HG03039 (cell line): ENCODE results near the gene AIFM1.

Experiments used
- ATAC-seq: cut with Tn5 transposase; IDR thresholded peaks from one replicate; pipeline ENCODE4 v1.9.1; 2021; ENCODE audit warnings: mild to moderate bottlenecking, moderate library complexity; ENCODE audit not compliant: unreplicated experiment

The AIFM1 gene

DNA sequence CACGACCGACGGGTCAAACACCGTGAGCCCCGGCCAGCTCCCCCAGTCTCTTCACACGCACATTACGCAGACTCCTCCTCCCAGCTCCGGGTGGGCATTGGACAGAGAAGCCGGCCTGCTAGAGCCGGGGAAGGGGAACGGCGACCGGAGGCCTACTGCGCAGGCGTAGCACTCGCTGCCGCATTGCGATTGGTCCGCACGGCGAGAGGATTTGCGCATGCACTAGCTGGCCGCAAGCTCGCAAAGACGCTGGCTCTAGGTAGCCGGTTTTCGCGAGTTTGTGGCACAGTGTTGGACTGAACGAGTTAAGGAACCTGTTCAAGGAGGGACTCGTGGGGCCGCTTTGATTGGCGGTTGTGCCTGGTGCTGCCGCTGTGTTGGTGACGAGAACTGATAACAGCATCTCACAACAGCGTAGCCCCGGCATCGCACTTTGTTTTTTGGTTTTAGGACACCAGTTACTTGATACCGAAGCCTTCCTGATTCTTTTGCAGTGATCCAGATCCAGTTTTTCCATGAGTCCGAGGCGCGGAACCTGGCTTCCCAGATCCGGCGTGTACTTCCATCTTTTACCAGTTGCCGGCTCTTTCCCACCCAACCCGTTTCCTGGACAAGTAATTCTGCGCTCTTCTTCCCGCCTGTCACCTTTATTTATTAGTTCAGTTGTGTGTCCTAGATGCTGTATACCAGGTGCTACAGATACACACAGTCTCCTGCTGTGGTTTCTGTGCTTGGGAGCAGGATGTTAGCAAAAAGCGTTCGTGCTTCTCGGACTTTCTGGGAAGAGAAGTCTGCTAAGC, at the start of gene AIFM1:
TSS of gene AIFM1 (minus strand) at position 139 of the 800 bp plus-strand sequence. CDS start 185 bp downstream, outside the sequence.
- ATAC-seq, result peak; percentile 93

GRCh38 chrX:130213376-130213775, 47.7 kb upstream of the AIFM1 start:
- ATAC-seq, result no peak

DNA sequence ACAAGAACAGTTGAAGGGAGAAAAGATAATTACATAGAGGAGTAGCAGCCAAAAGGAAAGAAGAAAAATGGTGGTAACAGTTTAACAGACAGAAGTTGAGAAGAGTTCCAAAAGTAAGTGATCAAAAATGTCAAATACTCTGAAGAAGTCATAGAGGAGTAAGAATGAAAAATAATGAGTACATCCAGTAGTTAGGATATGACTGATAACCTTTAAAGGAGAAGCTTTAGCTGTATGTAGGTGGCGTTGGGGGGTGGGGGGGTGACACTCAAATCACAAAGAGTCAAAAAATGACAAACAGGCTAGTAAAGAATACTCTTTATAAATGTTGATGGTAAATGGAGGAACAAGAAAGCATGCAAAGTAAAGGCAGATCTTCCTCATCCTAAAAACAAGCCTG, 46.7 kb upstream of the AIFM1 start:
- no peak for ATAC-seq

GRCh38 chrX:130211415-130212186, 46.0 kb upstream of the AIFM1 start:
- ATAC-seq, result peak; percentile 77

DNA sequence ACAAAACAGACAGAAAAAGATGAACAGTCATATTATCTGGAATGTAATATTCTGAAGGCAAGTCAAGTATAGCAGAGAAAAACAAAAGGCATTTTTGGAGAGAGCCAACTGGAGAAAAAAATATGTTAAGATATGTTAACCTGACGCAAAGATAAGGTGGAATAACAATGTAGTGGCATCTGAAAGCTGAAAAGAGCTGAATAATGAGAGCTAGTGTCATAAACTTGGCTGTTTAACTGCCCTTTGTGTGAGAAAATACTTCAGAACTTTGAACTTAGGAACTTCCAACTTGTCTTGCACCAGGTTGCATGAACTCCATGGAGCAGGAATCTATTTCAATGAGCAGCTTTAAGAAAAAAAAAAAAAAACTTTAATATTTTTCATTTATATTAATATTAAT, 39.0 kb upstream of the AIFM1 start:
- ATAC-seq, result no peak

DNA sequence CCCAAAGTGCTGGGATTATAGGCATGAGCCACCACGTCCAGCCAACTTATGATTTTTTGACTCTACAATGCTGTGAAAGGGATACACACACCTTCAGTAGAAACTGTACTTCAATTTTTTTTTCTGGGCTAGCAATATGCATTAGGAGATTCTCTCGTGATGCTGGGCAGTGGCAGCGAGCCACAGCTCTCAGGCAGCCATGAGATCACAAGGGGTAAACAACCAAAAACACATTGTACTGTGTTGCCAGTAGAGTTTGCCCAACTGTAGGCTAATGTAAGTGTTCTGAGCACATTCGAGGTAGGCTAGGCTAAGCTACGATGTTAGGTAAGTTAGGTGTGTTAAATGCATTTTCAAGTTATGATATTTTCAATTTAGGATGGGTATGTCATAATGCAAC, 31.8 kb upstream of the AIFM1 start:
- no peak for ATAC-seq

GRCh38 chrX:130196466-130196865, 30.8 kb upstream of the AIFM1 start:
- no peak for ATAC-seq

GRCh38 chrX:130190801-130191200, 25.2 kb upstream of the AIFM1 start:
- ATAC-seq, result no peak

DNA sequence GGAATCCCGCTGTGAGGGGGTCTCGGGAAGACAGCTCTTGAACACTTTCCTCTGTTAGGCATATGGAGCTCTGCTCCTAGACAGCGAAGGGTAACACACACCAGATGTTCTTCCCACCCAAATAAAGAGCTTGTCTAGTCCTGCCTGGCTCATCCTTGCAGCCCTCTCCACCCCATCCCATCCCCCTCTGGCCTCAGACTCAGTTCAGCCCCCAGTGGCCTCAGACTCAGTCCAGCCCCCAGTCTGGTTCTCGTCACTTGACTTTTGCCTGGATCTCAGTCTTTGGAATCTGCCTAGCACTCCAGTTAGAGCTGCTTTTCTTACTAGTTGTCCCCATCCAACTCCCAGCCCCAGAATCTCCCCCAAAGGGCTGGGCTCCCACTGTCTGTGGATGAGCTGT, 21.0 kb upstream of the AIFM1 start:
- no peak for ATAC-seq

DNA sequence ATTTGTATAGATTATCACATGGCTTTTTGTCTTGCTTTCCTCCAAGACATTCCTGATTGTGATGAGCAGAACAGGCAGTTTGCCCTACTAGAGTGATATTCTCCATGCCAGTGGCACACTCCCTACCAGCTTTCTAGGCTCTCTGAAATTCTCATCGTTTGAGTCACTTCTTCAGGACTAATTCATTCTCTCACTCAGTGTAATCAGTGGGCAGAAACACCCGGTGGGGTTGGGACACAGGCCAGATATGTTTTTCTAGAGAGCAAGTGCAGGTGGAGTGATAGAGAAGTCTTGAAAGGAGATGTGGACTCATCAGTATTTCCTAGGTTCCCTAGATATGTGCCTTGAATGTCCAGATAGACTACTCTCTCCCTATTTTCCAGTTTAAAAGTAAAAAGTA, 19.2 kb upstream of the AIFM1 start:
- no peak for ATAC-seq

DNA sequence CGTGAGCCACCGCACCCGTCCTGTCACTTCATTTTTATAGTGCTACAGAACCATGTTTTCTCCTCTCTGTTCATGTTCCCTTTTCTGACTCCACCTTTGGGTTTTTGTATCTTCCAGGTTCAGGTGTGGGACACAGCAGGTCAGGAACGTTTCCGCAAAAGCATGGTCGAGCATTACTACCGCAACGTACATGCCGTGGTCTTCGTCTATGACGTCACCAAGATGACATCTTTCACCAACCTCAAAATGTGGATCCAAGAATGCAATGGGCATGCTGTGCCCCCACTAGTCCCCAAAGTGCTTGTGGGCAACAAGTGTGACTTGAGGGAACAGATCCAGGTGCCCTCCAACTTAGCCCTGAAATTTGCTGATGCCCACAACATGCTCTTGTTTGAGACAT, 18.5 kb upstream of the AIFM1 start:
- no peak for ATAC-seq

- ATAC-seq, result no peak
Measured at GRCh38 chrX:130179579-130180215, 14.1 kb upstream of the AIFM1 start.

DNA sequence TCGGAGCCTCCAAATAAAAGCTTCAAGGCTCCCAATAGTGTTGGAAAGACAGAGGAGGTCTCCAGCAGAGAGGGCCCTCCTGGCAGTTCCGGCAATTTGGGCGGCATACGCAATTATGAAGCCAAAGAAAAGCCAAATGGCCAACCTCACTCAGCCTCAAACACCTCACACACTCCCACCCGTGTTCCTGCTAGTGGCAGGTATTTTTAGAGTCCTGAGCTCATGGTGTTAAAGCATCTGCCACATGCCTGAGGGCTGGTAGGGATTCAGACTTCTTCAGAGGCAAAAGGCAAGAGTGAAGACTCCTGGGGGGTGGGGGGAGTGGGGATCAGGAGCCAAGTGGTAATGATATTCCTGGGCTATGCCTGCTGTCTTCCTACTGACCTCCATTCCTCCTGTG, 13.5 kb upstream of the AIFM1 start:
- ATAC-seq, result no peak

DNA sequence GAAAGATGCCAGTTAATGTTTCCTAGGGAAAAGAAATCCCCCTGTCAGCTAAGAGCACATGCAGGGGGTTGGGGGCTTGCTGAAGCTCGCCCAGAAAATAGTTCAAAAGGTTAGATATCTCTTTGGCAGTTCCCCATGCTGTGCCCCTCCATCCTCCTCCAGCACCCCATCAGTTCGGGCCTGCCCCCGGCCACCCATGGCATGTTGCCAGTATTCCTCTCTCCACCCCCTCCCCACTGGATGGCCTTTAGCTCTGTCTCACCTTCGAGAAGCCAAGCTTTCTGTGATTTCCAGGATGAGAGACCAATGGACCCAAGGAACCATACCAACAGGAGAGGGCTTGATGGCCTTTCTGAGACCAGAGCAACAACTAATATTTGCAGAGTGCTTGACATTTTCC, 11.3 kb upstream of the AIFM1 start:
- no peak for ATAC-seq

GRCh38 chrX:130176354-130176776, 10.7 kb upstream of the AIFM1 start:
- ATAC-seq, result peak; percentile 69

GRCh38 chrX:130174937-130175336, 9.3 kb upstream of the AIFM1 start:
- no peak for ATAC-seq

DNA sequence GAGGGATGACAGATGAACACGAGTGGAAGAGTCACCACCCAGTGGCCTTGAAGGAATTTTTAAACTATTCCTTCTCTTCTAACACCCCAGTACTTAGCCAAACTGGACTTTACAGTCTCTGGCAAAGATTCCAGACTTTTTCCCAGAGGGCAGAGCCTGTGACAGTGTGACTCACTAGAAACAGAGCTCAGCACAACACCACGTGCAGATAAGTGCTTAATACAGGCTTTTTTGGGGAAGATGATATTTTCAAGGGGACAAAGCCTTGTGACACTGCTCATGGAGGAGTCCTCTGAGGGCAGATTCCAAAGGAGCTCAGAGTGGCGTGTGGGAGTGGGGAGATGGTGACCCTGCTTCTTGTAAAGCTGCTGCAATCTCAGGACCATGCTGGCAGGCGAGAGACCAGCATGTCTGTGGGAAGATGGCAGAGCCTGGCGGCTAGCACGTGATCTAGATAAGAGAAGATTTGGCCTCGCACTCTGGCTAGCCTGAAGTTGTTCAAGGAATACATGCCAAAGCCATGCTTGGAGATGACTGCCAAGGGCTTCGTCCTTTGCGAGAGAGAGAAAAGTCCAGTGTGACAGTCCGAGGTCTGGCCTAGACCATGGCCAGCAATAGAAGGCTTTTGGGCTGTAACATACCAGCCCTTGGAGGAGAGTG, 8.5 kb upstream of the AIFM1 start:
- no peak for ATAC-seq

GRCh38 chrX:130173190-130173895, 7.7 kb upstream of the AIFM1 start:
- no peak for ATAC-seq

DNA sequence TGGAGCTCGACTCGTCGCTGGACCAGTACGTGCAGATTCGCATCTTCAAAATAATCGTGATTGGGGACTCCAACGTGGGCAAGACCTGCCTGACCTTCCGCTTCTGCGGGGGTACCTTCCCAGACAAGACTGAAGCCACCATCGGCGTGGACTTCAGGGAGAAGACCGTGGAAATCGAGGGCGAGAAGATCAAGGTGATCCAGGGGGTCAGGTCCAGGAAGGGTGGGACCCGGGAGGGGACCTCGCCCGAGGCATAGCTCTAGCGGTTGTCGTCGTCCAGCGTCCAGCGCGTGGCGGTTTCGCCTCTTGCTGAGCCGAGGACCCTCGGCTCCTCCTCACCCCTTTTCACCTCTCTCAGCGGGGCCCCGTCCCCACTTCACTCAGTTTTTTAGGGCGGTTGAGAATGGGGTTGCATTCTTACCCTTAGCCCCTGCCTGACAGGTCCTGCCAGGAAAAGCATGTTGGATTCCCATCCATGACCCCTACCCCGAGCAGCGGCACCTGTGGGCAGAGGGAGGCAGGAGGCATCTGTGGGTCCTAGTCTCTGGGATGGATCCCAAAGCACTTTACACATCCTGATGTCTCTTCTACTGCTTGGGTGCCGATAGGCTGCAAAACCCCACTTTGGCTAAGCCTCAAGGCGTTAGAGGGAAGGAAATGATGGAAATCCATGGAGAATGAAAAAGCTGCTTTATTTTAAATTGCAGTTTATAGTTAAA, 6.6 kb upstream of the AIFM1 start:
- ATAC-seq, result no peak
